ENCODE data around the gene RNU4-1.
A peak's percentile ranks its signal among the peaks of the same experiment; 100 is the strongest.

The RNU4-1 gene

DNA sequence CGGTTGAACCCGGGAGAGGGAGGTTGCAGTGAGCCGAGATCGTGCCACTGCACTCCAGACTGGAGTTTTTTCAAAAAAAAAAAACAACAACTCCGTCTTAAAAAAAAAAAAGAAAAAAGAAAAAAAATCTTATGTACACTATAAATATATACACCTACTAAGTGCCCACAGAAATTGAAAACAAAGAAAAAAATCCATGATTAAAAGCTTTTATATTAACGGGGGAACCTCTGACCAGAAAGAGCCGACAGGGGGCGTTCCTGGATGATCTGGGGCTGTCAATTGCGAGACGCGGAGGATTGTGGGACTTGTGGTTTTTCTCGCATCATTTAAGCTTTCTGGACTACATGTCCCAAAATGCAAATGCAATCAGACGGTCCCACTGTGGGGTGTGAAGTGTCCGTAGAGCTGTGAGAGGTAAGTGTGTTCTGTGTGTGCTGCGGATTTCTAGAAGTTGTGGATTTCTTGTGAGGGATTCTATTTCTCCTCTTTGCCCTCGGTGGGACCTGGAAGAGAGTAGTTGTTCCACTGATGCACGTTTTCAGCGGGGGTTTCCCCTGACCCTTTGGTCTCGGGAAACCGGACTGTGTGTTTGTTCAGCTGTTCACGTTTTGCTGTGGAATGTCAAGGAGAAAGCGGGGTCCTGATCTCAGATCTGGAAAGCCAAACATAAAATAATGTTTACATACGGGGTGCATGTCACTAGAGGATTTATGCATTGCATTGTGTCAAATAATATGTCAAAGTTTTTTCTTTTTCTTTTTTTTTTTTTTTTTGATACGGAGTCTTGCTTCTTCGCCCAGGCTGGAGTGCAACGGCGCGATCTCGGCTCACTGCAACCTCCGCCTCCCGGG is 9.2 kb upstream of the RNU4-1 start, which contains the start of gene SIRT4:
SIRT4 (plus strand) TSS at position 360 of the 854 bp plus-strand sequence. CDS start 1,241 bp downstream, outside the sequence.
- peak within 1 kb of the TSS; percentile 77 for H3K4me3 ChIP-seq (ENCODE audit: low read depth, low read length)
- CTCF ChIA-PET = interaction anchor here (0.7 to 5.1 kb wide), 26 partner anchors 10 to 418 kb away, joined by 3 to 98 read pairs (median 4); partner anchors contain the start of genes PXN, RNU4-1, RNU4-2 and SRSF9
- DNase-seq (ENCODE audit: low read depth, low spot score) = peak; percentile 65
- TF ChIP-seq, protein P1, sequence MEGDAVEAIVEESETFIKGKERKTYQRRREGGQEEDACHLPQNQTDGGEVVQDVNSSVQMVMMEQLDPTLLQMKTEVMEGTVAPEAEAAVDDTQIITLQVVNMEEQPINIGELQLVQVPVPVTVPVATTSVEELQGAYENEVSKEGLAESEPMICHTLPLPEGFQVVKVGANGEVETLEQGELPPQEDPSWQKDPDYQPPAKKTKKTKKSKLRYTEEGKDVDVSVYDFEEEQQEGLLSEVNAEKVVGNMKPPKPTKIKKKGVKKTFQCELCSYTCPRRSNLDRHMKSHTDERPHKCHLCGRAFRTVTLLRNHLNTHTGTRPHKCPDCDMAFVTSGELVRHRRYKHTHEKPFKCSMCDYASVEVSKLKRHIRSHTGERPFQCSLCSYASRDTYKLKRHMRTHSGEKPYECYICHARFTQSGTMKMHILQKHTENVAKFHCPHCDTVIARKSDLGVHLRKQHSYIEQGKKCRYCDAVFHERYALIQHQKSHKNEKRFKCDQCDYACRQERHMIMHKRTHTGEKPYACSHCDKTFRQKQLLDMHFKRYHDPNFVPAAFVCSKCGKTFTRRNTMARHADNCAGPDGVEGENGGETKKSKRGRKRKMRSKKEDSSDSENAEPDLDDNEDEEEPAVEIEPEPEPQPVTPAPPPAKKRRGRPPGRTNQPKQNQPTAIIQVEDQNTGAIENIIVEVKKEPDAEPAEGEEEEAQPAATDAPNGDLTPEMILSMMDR (IDR thresholded peaks at IDR 0.05; ENCODE audit: insufficient read depth, low read length, missing control alignments) = peak; percentile 71
- POLR2A ChIA-PET = interaction anchor here (1.2 to 1.4 kb wide), 3 partner anchors 10 to 101 kb away, joined by 6 to 64 read pairs (median 8); partner anchors contain the start of genes RNU4-1, RNU4-2 and RPLP0

DNA sequence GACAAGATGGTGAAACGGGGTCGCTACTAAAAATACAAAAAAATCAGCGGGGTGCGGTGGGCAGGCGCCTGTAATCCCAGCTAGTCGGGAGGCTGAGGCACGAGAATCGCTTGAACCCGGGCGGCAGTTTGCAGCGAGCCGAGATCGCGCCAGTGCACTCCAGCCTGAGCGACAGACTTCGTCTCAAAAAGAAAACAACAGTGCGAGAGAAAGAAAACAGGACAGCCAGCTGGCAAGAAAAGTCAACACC is 701 bp downstream of the RNU4-1 start:
- TF ChIP-seq, protein P1 (IDR thresholded peaks at IDR 0.05; ENCODE audit: insufficient read depth, low read length, missing control alignments) = no peak
- H3K4me3 ChIP-seq (ENCODE audit: low read depth, low read length) = peak overlapping the region; percentile 61
- DNase-seq (ENCODE audit: low read depth, low spot score) = no peak
- ChIA-PET CTCF (interaction anchor here (1.6 to 12.0 kb wide), 3 partner anchors 10 to 94 kb away, joined by 4 to 175 read pairs (median 27); partner anchors contain the start of gene SIRT4), POLR2A (interaction anchor here (0.6 to 4.9 kb wide), 22 partner anchors 8 to 204 kb away, joined by 3 to 249 read pairs (median 8); partner anchors contain the start of genes DYNLL1, PXN, RPLP0 and SIRT4)

DNA sequence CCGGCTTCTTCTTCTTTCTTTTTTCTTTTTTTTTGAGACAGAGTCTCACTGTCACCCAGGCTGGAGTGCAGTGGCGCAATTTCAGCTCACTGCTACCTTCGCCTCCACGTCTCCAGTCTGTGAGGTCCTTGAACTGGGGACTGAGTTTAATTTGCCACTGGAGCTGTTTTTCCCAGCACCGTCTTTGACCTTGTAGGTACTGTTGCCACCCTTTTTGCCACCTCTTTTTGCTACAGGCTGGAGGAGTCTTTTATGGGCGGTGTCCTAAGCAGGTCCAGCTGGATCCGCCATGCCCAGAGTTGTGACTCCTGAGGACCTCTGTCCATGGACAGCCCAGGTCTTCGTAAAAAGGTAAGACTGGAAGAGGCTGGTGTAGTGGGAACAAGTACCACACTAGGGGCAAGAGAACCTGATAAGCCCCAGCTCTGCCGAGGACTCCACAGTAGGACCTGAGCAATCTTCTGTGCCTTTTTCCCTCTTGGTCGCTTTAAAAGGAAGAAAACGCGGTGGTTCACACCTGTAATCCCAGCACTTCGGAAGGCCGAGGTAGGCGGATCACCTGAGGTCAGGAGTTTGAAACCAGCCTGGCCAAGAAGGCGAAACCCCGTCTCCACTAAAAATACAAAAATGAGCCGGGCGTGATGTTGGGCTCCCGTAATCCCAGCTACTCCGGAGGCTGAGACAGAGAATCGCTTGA is 2.3 kb downstream of the RNU4-1 start:
- POLR2A ChIA-PET = interaction anchor here (0.7 to 4.9 kb wide), 27 partner anchors 9 to 1207 kb away, joined by 3 to 249 read pairs (median 6); partner anchors contain the start of genes DYNLL1, PXN, RPLP0 and SIRT4
- CTCF ChIA-PET = interaction anchor here (0.7 to 12.0 kb wide), 7 partner anchors 9 to 89 kb away, joined by 3 to 175 read pairs (median 9); partner anchors contain the start of genes PXN, RPLP0 and SIRT4
- TF ChIP-seq, protein P1 (IDR thresholded peaks at IDR 0.05; ENCODE audit: insufficient read depth, low read length, missing control alignments) = no peak
- H3K4me3 ChIP-seq (ENCODE audit: low read depth, low read length) = peak overlapping the region; percentile 2
- DNase-seq (ENCODE audit: low read depth, low spot score) = no peak

DNA sequence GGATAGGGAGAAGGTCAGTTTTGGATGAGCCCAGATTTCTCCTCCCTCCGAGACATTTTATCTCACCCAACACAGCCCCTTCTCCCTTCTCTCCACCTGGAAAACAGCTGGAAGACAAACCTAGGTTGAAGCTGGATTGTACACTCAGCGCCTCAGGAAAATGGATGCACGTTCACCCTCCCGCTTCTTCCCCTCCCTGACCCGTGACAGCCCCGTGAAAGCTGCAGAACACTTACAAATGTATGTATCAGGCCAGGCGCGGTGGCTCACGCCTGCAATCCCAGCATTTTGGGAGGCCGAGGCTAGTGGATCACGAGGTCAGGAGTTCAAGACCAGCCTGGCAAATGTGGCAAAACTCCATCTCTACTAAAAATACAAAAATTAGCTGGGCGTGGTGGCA is 5.5 kb downstream of the RNU4-1 start:
- no peak for DNase-seq (ENCODE audit: low read depth, low spot score)
- ChIA-PET CTCF (interaction anchor here (1.4 to 12.0 kb wide), 3 partner anchors 14 to 60 kb away, joined by 5 to 175 read pairs (median 23); partner anchors contain the start of genes PXN and SIRT4), POLR2A (interaction anchor here (1.7 kb wide), 1 partner anchor 86 kb away, joined by 9 read pairs; the partner anchor contains the start of gene RPLP0)
- H3K4me3 ChIP-seq (ENCODE audit: low read depth, low read length) = no peak overlapping the region
- TF ChIP-seq, protein P1 (IDR thresholded peaks at IDR 0.05; ENCODE audit: insufficient read depth, low read length, missing control alignments) = no peak

DNA sequence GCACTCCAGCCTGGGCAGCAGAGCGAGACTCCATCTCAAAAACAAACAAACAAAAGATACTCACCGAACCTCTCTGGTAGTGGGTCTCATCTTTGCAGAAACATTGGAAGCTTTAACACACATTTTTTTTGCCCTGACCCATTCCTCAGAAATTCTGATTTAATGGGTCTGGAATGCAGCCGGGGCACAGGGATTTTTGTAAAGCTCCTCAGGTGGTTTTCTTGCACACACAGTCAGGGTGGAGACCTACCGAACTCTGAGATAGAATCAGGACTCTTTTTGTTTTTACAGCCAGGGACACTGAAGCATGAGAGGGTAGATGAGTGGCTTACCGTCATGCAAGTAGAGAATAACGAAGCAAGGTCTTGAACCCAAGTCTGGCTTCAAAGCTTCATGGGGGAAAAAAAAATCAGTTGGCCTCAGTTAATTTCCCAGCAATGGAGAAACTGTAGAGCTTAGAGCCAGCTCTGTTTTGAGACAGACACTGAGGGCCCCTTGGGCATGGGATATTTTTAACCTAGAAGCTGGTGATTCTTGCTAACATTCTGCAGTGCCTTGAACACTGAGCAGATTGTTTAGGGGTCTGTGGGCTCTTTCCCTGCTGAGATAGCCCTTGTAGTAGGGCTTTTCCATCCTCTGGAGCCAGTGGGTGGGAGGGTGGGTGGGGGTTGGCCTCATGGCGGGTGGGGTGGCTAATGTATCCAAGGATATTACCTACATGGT is 6.1 kb downstream of the RNU4-1 start:
- TF ChIP-seq, protein P1 (IDR thresholded peaks at IDR 0.05; ENCODE audit: insufficient read depth, low read length, missing control alignments) = no peak
- POLR2A ChIA-PET = interaction anchor here (0.6 to 1.7 kb wide), 3 partner anchors 51 to 86 kb away, joined by 3 to 9 read pairs (median 8); partner anchors contain the start of gene RPLP0
- CTCF ChIA-PET = interaction anchor here (0.9 to 12.0 kb wide), 5 partner anchors 13 to 59 kb away, joined by 3 to 175 read pairs (median 5); partner anchors contain the start of genes PXN and SIRT4
- DNase-seq (ENCODE audit: low read depth, low spot score) = no peak
- no peak overlapping the region for H3K4me3 ChIP-seq (ENCODE audit: low read depth, low read length)

Measured in AG04449 (cell line).